Inflammatory macrophage treated with lipopolysaccharide for 1 hour (primary cell): Measurements from ENCODE around the gene TIRAP.
"Not testable (repeated sequence)": the region's sequence is repeated elsewhere in the genome, so short reads cannot be mapped to it uniquely, and the experiment has no call there.

ENCODE experiments used
- DNase-seq, 2 donors: peaks; one replicate each; pipeline ENCODE4 v3.0.0-alpha.2; 2020 to 2022

Gene TIRAP, protein sequence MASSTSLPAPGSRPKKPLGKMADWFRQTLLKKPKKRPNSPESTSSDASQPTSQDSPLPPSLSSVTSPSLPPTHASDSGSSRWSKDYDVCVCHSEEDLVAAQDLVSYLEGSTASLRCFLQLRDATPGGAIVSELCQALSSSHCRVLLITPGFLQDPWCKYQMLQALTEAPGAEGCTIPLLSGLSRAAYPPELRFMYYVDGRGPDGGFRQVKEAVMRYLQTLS

DNA sequence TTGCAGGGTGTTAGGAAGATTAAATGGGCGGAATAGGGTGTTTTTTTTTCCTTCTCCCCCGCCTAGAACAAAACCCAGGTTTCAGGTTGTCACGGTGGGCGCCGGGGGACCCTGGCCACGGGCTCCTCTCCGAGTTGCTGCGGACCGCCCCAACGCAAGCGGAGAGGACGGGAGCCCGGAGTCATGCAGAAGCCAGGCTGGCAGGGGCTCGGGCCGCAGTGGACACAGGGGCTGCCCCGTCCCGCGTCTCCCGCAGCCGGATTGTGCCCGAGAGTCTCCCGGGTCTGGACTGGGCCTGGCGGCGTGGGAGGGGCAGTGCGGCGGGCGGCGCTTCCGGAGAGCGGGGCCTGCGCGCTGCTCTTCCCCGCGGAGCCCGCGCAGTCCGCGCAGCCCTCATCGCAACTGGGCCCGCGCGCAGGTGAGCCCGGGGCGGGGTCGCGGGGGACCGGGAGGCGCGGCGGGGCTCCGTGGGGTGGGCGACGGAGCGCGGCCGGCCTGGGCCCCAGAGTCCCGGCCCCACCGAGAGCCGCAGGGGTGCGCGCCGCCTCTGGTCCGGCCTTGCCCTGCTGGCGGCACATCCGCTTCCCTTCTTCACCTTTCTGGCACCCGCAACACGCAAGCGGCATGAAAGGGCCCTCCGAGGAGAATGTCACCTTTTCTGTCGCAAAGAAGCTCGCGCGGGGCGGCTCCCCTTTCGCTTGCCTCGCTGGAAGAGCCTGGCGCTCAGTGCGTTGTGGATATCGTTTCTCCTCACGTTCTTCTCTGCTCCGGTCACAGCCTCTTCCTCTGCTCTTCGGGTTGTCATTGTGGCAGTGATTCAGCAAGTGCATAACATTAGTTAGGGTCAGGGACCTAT, at the start of gene TIRAP:
TSS of gene TIRAP (plus strand) at position 358 of the 856 bp plus-strand sequence. CDS start 7,802 bp downstream, outside the sequence.
- DNase-seq = peak; percentile 48 to 52

DNA sequence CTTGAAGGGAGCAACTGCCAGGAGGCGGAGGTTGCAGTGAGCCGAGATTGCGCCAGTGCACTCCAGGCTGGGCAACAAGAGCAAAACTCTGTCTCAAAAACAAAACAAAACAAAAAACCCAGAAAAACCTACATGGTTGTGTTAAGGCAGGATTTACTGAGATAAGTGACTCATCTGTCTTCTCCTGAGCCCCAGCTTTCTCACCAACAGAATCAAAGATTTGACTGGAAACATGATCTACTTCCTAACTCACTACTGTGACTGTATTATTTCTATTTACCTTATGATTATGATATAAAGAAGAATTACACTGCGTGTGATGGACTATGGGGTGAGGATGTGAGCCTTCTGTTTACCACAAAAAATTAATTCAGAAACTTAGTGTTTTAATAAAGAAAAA, 49.5 kb upstream of the TIRAP start:
- DNase-seq = no peak

DNA sequence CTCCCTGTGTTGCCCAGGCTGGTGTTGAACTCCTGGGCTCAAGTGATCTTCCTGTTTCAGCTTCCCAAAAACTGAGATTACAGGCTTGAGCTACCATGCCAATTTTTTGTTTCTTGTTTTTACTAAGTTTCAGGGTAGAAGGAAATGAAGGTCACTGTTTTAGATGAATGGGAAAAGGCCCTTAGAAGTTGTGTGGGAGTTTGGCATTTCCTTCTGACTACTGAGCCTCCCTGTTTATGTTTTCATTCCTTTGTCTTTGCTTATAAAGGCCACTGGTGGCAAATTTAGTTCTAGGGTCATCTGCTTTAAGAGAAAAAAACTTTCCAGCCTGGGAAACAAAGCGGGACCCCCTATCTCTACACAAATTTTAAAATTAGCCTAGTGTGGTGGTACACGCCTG, 36.3 kb upstream of the TIRAP start:
- no peak for DNase-seq

DNA sequence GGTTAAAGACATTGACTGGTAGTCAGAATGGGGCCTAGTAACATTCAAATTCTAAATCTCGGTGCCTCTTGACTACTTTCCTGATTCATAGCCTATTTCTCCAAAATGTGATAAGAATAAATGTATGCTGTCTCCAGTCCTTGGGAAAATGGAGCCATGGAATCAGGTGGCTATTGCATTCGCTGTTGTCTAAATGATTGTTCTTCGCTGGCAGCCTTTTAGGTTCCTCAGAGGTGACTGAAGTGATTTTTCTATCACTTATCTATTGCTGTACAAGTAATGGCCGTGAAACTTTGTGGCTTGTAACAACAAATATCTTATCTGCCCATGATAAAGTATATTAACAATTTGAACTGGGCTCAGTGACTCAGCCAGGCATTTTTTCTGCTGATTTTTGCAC, 29.6 kb upstream of the TIRAP start:
- no peak for DNase-seq

DNA sequence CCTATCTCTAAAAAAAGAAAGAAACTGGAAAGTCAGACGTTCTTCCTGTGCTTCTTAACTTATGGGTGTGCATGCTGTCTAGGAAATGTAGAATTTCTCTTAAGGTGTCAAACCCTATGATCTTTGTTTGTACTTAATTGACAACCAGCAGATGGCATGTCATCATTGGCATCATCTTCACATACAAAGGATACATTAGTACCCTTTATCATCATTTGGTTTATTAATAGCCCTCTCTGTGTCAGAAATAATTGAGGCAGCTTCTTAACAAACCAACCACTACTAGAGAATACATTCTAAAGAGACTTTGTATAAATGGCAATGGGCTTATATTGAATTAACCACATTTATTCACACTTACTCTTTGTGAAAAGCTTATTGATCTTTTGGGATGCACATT, 28.1 kb upstream of the TIRAP start:
- no peak for DNase-seq

DNA sequence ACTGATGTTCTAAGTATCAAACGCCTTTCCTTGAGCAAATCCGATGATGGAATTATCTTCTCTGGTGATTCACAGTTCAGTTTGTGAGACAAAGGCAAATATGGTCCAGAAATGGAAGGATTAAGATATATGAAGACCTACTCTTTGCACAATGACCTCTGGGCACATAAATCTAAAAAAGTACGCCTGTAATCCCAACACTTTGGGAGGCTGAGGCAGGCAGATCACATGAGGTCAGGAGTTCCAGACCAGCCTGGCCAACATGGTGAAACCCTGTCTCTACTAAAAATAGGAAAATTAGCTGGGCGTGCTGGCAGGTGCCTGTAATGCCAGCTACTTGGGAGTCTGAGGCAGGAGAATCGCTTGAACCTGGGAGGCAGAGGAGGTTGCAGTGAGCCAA, 27.4 kb upstream of the TIRAP start:
- not testable (repeated sequence) for DNase-seq

DNA sequence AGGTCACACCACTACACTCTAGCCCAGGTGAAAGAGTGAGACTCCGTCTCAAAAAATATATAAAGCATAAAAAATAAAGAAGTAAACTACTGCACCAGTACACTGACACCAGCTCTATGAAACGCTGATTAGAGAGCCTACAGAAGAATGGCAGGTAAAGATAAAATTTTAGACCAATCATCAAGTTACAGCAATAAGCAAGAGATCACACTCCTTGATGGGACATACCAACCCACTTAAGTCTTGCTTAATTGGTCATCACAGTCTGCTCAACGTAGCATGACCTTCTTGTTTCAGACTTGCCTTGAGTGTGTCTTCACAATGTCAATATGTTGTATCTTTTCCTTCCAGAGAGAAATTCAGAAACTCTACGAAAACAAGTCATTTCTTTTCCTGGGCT, 26.7 kb upstream of the TIRAP start:
- DNase-seq = no peak

DNA sequence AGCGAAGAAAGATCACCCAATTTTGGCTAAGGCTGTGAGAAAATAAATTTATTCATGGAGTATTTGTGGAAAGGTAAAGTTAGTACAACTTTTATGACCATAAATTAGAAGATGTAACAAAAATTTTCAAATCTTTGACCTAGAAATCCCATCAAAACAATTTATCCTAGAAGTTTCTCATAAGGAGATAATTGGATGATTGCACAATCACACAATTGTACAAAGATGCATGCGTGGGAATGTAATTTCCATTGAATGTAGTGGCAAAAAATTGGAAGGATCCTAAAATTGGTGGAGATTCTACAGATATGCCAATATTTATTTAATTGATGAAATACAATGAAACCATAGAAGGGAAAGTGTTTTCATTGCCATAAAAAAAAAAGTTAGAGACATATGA, 25.7 kb upstream of the TIRAP start:
- no peak for DNase-seq

DNA sequence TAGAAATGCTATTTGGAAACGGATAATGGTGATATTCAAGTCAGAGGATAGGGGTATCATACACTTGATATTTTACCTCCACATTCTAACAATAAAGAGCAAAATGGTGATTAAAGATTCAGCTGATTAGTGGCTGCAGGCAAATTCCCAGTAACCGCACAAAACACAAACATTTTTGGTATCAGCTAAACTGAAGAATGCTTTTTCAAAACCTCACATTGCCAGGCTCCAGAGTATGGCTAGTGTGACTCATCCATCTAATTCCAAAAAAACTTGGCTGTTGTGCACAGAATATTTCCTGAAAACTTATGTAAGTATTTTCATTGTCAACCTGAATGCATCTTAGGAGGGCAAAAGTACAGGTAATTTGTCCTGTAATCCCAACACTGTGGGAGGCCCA, 25.1 kb upstream of the TIRAP start:
- no peak for DNase-seq

DNA sequence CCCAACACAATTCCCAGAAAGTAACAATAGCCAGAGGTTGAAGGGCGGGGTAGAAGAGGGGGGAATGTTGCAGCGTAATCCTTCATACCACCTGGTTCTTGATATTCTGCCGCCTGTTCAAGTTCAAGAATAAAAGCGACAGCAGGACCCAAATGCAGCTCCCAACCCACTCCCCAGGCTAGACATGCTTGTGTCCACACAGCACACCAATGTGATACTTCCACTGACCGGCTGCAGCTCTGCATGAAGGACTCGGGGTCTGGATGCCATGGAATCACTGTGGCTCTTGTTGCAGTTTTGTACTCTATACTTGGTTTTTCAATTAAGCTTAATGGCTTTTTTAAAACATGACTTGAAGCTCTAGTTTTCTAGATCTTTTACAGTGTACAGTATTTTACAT, 20.7 kb upstream of the TIRAP start:
- no peak for DNase-seq

DNA sequence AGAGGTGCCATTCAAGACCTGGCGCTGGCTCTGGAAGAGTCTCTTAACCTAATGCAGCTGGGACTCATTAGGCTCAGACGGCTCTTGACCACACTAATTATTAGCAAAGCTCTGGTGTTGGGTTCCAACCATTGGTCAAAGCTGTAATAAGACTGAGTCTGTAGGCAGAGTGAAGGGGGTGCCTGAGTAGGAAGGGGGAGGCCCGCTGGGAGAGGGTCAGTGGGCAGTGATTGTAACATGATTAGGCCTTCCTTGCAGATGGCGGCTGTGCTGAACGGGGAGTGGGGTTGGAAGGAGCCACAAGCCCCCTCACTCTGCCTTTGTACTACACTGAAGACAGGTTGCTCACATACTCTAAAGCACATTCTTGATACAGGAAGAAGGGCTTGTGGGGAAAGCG, 19.4 kb upstream of the TIRAP start:
- DNase-seq = no peak

DNA sequence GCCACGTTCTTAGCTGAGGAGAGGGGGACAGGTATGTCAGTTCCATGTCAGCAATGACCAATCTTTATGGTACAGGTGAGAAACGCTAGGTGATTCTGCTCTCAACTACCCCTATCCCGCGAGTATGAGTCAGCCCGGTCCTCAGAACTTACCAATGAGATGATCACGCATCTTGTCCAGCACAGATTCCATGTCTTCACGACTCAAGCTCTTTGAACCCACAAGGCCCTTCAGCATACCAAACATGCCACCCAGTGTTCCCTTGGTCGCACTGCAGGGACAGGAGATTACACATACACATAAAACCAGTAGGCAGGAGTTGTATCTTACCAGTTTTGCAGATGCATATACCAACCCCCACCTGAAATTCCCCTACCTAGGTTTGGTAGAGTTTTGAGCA, 17.1 kb upstream of the TIRAP start:
- no peak for DNase-seq

DNA sequence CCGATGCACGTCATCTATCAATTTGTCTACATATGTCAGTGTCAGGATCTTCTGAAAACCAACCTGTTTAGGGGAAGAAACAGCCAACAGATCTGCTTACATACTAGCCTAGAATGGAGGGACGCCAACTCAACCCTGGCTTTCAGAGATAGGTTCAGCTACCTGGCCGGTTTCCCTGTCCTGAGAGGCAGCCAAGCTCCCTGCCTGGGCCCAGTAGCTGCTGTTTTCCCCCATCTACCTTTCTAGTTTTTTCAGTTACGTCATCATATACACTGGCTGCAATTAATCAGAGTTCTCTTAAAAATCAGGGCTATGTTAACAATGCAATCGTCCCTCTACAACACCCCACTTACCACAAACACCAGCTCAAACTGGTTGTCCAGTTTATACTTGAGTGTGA, 15.2 kb upstream of the TIRAP start:
- DNase-seq = no peak

DNA sequence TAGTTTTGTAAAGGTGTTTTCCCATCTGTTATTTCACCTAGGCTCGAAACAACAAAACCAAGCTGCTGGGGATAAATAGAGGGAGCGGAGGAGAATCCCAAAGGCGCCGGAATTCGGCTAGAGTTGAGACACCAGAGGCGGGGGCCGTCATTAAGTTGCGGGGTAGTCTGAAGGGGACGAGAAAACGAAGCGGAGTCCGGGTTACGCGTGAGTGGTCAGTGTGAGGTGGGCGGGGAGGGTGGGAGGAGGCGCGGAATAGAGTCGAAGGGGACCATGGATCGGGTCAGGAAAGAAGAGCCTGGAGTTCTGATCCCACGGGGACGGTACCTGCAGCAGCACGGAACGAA, 14.6 kb upstream of the TIRAP start:
- DNase-seq = peak in 1 of 2 donors; percentile 6

DNA sequence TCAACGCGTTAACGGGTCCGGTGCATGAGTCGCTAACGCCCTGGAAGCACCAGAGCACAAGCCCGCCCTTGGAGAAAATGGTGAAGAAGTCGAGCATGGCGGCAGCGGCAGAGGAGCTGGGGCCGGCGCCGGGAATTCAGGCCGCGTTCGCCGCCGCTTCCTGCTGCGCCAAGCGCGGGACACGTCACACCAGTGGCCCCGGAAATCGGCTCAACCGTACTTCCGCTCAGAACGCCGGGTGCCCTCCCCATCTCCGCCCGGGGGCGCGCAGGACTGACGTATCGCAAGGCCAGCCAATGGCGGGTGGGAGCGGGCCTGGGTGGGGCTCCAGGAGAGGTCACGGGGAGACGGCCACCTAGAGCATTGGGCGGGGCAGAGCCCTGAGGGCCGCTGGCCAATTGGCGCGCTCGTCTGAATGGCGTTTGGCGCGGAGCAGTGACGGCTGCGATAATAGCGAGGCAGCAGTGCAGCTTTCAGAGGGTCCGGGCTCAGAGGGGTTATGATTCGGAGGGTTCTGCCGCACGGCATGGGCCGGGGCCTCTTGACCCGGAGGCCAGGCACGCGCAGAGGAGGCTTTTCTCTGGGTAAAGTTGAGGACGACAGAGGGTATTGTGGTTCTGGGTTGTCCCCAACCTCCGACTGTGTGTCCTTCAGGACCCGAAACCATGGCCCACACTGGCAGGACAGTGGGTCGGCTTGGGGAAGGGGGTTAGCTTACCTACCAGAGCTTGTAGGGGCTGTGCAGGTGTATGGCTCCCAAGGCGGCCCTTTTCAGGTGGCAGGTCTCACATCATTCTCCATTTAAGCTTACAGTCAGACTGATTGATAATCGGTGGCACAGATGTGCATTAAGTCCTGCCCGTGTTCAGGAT, 13.9 kb upstream of the TIRAP start, which contains the start of the genes FOXRED1 and SRPRA:
TSS of gene FOXRED1 (plus strand) at position 447 of the 872 bp plus-strand sequence. CDS start at position 500, 53 bp downstream.
TSS of gene SRPRA (minus strand) at position 188 of the 872 bp plus-strand sequence. CDS start at position 97, 91 bp downstream.
- peak; percentile 99 for DNase-seq

DNA sequence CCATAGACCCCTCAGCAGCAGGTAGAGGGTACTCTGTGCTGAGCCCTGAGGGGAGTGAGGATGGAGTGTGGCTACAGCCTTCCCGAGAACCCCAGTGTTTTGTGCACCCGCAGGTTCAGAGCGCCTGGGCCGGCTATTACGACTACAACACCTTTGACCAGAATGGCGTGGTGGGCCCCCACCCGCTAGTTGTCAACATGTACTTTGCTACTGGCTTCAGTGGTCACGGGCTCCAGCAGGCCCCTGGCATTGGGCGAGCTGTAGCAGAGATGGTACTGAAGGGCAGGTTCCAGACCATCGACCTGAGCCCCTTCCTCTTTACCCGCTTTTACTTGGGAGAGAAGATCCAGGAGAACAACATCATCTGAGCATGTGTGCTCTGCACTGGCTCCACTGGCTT, 5.6 kb upstream of the TIRAP start:
- DNase-seq = no peak

DNA sequence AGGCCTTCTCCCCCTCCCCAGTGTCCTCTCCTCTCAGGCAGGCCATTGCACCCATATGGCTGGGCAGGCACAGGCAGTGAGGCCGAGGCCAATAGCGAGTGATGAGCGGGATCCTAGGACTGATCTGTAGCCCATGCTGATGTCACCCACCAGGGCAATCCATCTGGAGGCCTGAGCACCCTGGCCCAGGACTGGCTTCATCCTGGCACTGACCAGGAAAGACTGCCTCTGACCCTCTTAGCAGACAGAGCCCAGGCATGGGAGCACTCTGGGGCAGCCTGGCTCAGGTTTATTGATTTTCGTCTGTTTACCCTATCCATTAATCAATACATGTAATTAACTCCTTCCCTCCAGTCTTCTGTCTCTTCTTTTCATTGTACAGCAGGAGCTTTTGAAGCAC, 5.1 kb upstream of the TIRAP start:
- no peak for DNase-seq

DNA sequence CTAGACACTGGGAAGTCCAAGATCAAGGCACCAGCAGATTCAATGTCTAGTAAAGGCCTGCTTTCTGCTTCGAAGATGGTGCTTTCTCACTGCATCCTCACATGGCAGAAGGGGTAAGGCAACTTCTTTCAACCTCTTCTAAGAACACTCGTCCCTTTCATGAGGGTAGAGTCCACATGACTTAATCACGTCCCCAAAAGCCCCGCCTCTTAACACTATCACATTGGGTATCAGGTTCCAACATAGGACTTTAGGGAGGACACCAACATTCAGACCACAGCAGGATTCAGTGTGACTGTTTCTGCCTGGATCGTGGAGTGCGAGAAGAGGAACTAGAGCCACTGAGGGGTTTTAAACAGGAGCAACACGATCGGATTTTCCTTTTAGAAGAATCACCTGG, 3.7 kb upstream of the TIRAP start:
- DNase-seq = no peak

DNA sequence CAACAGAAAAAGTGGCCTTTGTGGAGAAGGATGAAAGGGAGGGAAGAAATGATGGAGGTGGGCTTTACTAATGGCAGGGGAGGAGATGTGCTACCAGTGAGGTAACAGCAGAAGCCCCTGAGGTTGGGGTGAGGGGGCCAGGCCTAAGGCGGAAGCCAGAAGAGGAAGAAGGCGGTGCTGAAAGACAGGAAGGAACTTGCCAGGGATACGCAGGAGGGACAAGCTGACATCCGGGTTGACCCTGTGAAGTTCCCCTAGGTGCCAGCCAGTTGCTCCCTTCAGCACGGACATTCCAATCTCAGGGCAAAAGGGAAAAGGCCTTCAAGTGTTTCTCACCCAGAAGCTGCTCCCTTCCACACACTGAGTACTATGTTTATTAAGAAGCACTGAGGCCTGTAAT, 2.3 kb upstream of the TIRAP start:
- DNase-seq = peak in 1 of 2 donors; percentile 28

DNA sequence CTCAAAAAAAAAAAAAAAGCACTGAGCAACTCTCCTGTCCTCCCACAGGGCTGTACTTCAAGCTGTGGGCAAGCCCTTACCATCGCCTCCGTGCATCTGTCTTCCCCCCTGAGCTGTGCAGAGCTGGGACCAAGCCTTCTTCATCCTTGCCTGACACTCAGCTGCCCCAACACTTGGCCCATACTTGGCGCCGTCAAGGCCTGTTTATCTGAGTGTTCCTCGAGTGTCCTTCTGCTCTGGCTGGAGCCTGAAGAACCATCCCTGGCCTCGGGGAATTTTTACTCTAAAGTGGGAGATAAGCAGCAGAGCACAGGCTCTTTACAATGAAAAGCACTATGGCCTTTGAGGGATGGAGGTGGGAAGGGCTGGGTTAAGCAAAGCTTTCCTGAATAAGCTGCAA, 1.6 kb upstream of the TIRAP start:
- no peak for DNase-seq

DNA sequence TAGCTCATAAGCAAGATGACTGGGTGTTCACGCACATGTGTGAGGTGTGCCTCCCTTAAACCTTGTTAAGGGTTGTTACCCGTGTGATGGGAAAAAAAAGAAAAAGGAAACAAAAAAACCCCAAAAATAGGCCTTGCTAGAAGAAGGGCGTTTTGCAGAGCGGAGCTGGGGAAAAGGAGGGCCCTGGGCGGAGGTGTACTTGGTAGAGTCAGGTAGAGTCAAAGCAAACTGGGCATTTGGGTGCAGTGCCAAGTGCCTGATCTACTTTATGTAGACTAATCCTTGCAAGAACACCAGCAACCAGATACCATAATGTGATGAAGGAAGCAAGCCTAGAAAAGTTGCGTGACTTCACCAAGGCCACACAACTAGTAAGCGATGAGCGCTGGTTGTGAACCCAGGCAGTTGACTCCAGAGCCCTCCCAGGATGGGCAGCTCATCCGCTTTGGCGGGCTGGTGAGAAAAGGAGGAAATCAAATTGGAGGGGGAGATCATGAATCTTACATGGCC, 1.2 kb upstream of the TIRAP start:
- no peak for DNase-seq

DNA sequence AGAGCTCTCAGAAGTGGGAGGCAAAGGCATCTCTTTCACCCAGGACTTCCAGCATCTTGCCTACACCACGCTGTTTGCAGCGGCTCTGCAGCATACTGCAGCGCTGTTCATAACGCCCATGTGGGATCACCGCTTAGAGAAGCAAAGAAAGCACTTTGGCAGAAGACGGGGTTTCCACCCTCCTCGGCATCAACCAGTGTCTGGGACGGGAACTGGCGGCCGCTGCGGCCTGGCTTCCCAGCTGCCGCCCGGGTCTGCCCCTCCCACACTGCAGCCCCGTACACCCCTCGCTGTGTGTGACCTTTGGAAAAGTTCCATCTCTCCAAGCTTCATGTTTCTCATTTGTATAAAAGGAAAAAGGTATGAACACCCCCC, 545 bp upstream of the TIRAP start:
- DNase-seq = peak; percentile 50 to 55

DNA sequence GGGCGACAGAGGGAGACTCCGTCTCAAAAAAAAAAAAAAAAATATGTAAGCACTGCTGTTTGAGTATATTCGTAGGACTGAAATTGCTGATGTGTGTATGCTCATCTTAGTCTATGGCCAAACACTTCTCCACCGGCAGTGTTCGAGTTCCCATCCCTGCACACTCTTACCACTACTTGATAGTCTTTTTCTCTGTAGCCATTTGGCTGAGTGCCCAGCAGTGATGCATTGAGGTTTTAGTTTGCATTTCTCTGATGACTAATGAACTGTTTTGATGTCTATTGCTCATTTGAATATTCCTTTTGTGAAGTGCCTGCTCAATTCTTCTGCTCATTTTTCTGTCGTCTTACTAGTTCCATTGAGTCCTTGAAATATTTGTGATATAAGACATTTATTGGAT, 1.9 kb downstream of the TIRAP start:
- DNase-seq = peak; percentile 86 to 94
